Loucy (cell line): ENCODE measurements around the gene OSBPL2.

Source experiments
- CTCF ChIP-seq: fragments of 200-600 bp; sonication (generic); conservative IDR thresholded peaks from 2 replicates; pipeline ENCODE4 v1.5.1; 2014; ENCODE audit warnings: mild to moderate bottlenecking, antibody characterized with exemption, low read length
- EZH2phosphoT487 ChIP-seq: fragments of 200-600 bp; IDR thresholded peaks from 2 replicates; pipeline ENCODE4 v1.6.1; 2018; ENCODE audit warnings: antibody characterized with exemption, mild to moderate bottlenecking, moderate library complexity, borderline replicate concordance

- TF ChIP-seq CTCF (no peak), EZH2phosphoT487 (no peak)
Measured at GRCh38 chr20:62243106-62243505, 4.8 kb downstream of the OSBPL2 start.
